ENCODE measurements around the gene LAMA1.

The LAMA1 gene

GRCh38 chr18:7104649-7105048 is 12.9 kb downstream of the LAMA1 start:
- no peak for DNase-seq

DNA sequence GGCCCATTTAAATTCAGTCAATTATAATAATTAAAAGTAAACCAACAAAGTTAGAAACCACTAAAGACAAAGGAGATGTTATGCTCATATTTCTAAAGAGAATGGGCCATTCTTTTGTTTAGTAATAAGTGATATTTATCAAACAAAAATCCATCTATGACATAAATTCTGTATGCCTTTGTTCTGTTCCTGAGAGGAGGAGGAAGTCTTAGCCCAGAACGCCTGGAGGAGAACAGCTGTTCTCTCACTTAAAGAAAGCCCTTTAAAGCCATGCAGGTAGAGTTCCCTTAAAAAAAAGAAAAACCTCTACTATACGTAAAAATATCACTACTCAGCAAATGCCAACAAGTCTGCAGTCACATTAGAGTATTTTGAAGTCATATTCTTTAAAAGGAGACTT is 15.5 kb downstream of the LAMA1 start:
- DNase-seq: no peak

DNA sequence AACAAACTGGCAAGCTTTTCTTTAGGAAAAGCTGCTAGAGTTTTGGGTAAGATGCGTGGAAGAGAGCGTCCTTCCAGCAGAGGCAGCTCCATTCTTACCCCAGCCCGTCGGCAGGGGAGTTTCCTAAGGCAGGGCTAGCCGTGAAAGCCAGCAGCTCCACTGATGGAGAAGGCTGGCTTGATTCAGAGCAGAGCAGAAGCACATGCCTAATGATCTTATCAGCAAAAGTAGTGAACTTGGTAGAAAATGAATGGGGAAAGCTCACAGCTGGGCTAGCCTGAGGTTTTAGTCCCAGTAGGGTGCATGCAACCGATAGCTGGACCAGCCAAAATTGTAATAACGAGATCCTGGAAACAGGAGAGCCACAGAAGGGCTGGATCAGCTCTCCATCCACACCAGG is 20.8 kb downstream of the LAMA1 start:
- DNase-seq: no peak

- DNase-seq: no peak
These were observed 23.2 kb downstream of the LAMA1 start for GRCh38 chr18:7094427-7094826.

DNA sequence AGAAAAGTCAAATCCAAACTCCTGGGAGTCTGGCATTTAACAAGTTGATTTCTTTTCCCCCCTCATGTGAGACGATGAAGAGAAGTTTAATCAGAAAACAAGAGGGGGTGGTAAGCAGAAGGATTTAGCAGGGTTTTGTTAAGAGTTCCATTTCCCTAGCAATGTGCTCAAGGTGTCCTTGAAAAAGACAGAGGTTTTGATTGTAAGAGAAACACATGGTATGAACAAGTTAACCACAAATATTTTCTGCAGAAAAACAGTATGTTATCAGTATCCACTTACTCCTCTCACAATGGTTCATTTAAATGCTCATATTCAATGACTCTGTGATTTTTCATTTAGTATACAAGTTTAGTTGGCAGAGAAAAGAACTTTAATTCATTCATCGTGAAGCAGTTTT is 26.8 kb downstream of the LAMA1 start:
- no peak for DNase-seq

DNA sequence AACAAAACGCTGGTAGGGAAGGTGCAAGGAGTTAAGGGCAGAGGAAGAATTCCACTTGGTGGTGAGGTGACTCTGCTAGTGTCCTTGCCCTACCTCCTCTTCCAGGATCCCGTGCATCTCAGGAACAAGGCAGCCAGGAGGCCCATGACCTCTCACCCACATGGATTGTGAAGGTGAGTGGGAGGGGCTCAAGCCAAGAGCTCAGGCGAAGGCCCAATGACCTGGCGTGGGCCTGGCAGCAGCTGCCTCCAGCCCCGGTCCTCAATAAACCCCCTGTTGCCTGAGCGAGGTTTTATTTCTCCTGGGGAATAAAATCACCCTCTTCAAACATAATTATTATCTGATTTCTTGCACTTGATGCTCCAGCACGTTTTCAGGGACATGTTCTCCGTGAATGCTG is 28.2 kb downstream of the LAMA1 start:
- no peak for DNase-seq

GRCh38 chr18:7084080-7085065 is 33.2 kb downstream of the LAMA1 start:
- DNase-seq: no peak

DNA sequence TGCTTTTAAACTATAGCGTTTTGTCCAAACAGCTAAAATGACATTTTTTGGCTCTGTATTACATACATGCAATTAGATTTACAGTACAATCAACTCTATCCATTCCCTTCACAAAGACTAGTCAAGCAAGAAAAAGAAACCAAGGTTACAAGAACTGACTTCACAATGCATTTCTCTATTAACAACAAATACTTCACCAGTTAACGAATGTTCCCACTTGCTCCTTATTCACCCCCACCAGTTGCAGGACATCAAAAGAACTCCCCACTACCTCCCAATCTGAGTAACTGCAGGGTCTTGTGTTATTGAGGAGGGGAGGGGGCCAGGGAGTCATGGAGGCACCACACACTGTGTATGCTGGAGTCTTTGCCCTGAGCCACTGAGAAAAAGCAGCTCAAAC is 34.9 kb downstream of the LAMA1 start:
- no peak for DNase-seq

DNA sequence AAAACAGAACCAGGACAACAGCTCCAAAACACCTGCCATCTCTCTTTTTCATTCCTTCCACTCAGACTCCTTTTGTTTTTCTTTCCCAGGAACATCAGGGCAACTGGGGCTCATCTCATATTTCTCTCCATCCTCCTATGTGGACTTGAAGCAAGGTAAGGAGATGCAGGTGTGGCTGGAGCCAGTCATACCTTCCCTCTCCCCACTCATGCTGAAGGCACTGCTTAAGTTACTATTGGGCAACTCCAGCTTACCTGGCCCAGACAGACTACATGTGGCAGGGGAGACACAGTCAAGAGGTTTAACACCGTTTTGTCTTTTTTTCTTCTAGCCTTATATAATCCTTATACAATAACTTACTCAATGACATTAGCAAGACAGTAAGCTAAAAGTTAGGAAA is 38.4 kb downstream of the LAMA1 start:
- DNase-seq: no peak

DNA sequence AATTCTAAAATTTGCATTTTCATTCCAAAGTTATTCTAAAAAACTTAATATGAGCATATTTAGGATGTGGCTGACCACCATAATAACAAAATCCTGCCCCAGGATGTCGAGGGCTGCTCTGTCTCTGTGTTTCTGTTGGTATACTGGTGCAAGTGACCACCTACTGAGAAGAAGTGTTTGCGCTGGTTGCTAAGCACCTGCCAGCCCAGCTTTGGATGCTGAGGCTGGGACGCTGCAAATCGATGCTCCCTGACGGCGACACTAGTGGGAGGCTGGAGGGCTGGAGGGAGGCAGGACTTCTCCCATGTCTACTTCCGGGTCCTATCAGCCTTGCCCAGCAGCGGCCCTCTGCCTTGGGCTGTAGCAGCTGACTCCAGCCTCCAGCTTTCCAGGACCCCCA is 45.0 kb downstream of the LAMA1 start:
- no peak for DNase-seq

DNA sequence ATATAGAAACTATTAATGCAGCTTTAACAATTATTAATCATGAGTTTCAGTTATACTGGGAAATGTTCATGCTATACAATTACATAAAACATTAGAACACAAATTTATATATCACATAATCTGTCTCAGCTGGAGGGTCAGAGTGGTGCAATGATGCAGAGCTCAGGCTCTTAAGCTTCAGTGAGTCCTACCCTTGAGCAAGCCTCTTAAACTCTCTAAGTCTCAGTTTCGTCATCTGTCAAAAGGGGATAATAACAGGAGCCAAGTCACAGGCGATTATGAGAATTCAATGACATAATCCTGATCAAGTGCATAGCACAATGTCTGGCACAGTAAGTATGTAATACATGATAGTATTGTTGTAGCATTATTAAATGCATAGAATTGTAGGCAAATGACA is 46.0 kb downstream of the LAMA1 start:
- no peak for DNase-seq

- DNase-seq: no peak
These were observed 47.1 kb downstream of the LAMA1 start for GRCh38 chr18:7070466-7070865.

- no peak for DNase-seq
These were observed 48.6 kb downstream of the LAMA1 start for GRCh38 chr18:7068871-7069590.

DNA sequence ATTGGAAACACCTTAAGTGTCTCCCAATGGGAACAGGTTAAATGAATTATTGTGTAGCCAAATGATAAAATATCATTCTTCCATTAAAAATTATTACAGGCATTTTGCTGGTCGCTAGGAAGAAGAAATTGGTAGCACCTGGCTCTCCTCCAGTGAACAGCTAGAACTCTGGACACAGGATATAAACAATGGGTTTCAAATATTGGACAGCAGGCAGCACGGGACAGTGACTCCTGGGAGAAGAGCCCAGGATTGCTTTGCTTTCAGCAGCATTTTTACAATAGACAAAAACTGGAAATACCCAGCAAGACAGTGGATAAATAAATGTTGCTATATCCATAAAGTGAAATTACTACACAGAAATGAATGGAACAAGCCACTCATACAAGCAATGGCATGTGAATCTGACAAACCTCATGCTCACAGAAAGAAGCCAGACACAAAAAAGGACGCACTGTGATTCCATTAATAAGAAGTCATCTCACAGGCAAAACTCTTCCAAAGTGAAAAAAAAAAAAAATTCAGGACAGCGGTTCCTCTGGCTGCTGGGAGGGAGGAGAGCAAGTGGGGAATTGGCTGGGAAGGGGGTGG is 50.5 kb downstream of the LAMA1 start:
- DNase-seq: no peak

DNA sequence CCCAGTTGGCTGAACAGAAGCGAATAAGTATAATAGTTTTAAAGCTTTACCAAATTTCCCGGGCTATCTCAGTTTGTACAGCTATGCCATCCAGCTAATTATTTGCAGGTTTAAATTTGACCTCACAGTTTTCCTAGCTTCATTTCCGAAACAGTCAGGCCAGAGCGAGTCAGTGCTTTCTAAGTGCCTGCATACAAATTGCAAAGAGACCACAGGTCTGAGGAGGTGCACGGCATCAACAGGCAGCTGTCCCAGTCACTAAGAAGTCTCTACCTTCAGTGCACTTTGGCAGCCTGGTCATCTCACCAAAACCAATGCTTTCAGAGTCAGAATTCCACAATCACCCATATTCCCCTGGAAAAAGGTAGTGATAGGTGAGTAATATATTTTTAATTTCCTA is 51.9 kb downstream of the LAMA1 start:
- DNase-seq: no peak

GRCh38 chr18:7064346-7064745 is 53.3 kb downstream of the LAMA1 start:
- no peak for DNase-seq

- DNase-seq: no peak
These were observed 54.8 kb downstream of the LAMA1 start for GRCh38 chr18:7062811-7063210.

DNA sequence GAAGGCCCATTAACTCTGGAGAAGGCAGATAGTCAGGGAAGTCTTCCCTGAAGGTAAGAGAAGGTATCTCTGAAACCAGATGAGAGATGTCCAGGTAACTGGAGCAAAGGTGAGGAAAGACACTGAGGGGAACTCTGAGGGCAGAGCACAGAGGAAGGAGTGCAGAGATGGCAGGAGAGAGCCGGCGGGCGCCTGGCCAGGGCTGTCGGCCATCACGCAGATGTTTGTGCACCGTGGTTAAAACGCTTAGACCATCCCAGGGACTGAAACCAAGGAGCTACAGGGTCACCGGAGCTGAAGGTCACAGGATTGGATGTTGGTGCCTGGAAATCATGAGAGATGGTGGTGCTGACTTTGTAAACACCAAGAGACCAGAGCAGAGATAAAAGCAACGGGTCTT is 55.4 kb downstream of the LAMA1 start:
- DNase-seq: no peak

DNA sequence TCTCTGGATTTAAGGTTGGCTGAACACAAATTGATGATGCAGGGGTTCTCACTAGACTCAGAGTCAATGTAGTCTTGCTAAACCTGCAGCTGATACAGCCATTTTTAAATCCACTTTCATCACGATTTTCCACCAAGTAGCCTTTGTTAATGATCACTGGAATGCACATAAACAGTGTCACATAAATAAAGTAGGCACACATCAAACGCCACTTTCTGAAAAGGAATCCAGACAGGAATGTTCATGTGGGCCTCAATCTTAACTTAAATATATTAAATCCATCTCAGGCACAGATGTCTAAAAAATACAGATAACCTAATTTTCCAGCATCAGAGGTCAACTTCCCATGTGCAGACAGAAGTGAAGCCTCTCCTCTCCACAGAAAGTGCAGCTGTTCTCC is 58.3 kb downstream of the LAMA1 start:
- no peak for DNase-seq

DNA sequence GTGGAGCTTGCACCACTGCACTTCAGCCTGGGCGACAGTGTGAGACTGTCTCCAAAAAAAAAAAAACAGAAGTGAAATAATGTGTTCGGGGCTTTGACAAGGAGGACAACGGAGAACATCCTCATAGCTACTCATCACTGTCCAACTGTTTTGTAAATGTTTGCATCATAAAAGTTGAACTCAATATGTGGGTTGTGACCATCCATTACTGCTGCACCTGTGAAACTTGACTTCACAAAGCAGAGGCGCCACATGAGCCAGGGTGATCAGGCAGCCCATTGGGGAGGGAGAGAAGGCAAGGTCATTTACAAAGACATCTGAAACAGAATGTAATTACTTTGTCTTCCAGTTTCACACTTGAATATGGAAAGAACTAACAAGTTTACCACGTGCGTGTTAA is 61.6 kb downstream of the LAMA1 start:
- no peak for DNase-seq

DNA sequence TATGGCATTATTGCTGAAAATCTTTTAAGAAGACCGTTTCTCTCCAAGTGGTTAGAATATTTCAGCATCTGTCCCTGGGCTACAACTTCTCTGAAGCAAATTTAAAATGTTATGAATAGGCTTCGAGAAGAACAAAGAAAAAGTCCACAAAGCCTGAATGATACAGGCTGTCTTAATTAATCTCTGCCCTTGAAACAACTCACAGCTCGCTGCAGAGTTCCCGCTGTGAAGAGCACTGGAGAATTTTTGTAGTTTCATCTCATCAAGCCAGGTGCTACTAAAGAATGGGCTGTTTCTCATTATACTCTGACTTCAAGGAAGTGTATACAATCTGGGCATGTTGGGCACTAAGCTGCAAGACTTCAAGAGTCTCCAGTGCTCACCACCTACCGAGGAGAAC is 67.6 kb downstream of the LAMA1 start:
- no peak for DNase-seq

DNA sequence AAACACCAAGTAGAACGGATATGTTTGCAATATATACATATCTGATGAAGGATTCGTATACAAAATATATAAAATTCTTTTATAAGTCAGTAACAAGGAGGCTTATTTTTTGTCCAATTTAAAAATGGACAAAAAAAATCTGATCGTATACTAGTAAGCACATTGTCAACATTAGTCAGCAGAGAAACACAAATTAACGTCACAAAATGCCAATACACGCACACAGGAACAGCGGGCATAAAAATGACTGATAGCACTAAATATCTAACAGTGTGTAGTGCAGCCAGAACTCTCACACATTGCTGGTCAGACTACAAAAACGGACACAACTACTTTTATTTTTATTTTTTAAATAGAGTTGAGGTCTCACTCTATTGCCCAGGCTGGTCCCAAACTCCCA is 69.5 kb downstream of the LAMA1 start:
- DNase-seq: no peak

GRCh38 chr18:7047336-7047735 is 70.3 kb downstream of the LAMA1 start:
- no peak for DNase-seq

DNA sequence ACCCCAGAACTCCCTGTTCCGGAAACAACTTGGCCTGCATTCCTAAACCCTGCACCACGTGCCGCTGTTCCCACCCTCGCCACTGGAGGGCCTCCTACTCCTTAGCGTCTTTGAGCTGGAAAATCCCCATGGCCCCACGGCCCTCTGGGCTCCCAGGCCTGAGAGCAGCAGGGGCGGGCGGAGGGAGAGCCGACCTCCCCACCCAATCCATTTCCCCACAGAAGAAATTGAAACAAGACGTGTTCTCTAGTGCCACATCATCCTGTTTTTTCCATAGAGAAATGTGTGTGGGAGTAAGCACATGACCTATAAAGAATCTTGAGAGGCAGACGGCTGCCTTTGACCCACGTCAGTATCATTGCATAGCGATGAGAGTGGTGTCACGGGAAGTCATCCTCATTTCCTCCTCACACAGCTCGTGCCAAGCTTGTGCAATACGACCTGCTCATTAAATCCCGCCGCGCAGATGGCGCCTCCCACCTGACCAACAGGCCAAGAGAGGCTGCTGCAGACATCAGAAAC is 79.2 kb downstream of the LAMA1 start:
- no peak for DNase-seq

All from CD4-positive, alpha-beta T cell treated with Interleukin-4 for 1 hour (primary cell).